OCI-LY7 (cell line): ENCODE measurements around the gene PCARE. TPM values are rescaled to one million over a fixed set of nuclear protein-coding genes. Genes with fewer than 3 reads are reported as not detected.

Experiments
- BruUV-seq: library from RNA; stranded (reverse); fragments of 400-500 nt; replicated peaks from 2 replicates; lab custom pipeline; 2021; lab: Mats Ljungman, UMichigan
- CTCF ChIA-PET: fragments of 300-600 bp; sonication (Branson Sonifier 250); formaldehyde crosslinking; loops from one replicate; lab custom pipeline; 2022; ENCODE audit warnings: antibody characterized with exemption; ENCODE audit not compliant: unreplicated experiment; lab: Charles Lee
- POLR2A ChIA-PET: fragments of 300-600 bp; sonication (Branson Sonifier 250); formaldehyde crosslinking; loops from one replicate; lab custom pipeline; 2022; ENCODE audit warnings: antibody characterized with exemption; lab: Charles Lee
- DNase-seq: peaks from one replicate; pipeline ENCODE4 v3.0.0-alpha.2; 2015; ENCODE audit warnings: low spot score
- H2AFZ ChIP-seq: fragments of 200-600 bp; sonication (generic), shearing (Covaris generic); 2 replicates; pipeline ENCODE4 v1.6.1; 2014; ENCODE audit warnings: mild to moderate bottlenecking, antibody characterized with exemption, low read length, moderate library complexity
- H3K27ac ChIP-seq: fragments of 200-600 bp; sonication (generic); 2 replicates; pipeline ENCODE4 v1.5.1; 2014; ENCODE audit warnings: mixed run types, low read depth, mild to moderate bottlenecking, moderate library complexity, low read length, inconsistent platforms; ENCODE audit not compliant: poor library complexity, severe bottlenecking
- H3K36me3 ChIP-seq: fragments of 200-600 bp; sonication (generic); 2 replicates; pipeline ENCODE4 v1.6.1; 2014; ENCODE audit warnings: mild to moderate bottlenecking, antibody characterized with exemption, low read length, moderate library complexity, mixed read lengths; ENCODE audit not compliant: insufficient read depth
- H3K4me1 ChIP-seq: fragments of 200-600 bp; sonication (generic); 2 replicates; pipeline ENCODE4 v1.5.1; 2014; ENCODE audit warnings: mild to moderate bottlenecking, low read length; ENCODE audit not compliant: insufficient read depth, poor library complexity, severe bottlenecking
- H3K4me2 ChIP-seq: fragments of 200-600 bp; sonication (generic); 2 replicates; pipeline ENCODE4 v1.6.1; 2014; ENCODE audit warnings: mild to moderate bottlenecking, low read length
- H3K4me3 ChIP-seq: fragments of 200-600 bp; sonication (generic); 2 replicates; pipeline ENCODE4 v1.5.1; 2014; ENCODE audit warnings: mild to moderate bottlenecking, low read depth, low read length; ENCODE audit not compliant: poor library complexity, severe bottlenecking
- H3K79me2 ChIP-seq: fragments of 200-600 bp; sonication (generic); 2 replicates; pipeline ENCODE4 v1.6.1; 2016; ENCODE audit warnings: low read depth, mild to moderate bottlenecking, low read length, moderate library complexity, mixed read lengths; ENCODE audit not compliant: insufficient read depth
- H3K9me2 ChIP-seq: fragments of 200-600 bp; sonication (generic); 2 replicates; pipeline ENCODE4 v1.6.1; 2016; ENCODE audit warnings: mild to moderate bottlenecking, low read length, mixed read lengths; ENCODE audit not compliant: insufficient read depth
- H3K9me3 ChIP-seq: fragments of 200-600 bp; sonication (generic); 2 replicates; pipeline ENCODE4 v1.6.1; 2014; ENCODE audit warnings: mild to moderate bottlenecking, mixed run types, low read length, mixed read lengths
- H4K20me1 ChIP-seq: fragments of 200-600 bp; sonication (generic); 2 replicates; pipeline ENCODE4 v1.6.1; 2014; ENCODE audit warnings: mild to moderate bottlenecking, antibody characterized with exemption, low read length, moderate library complexity, mixed read lengths; ENCODE audit not compliant: insufficient read depth
- EZH2phosphoT487 ChIP-seq: fragments of 200-600 bp; sonication (generic); IDR thresholded peaks from 2 replicates; pipeline ENCODE4 v1.6.1; 2018; ENCODE audit warnings: low read depth, borderline replicate concordance, mild to moderate bottlenecking, mixed run types, antibody characterized with exemption, low read length, moderate library complexity, mixed read lengths
- intact Hi-C: fragments of 100-400 bp; cut with micrococcal nuclease; formaldehyde crosslinking; loops from one replicate; pipeline ENCODE4 v1.10.0; 2022; ENCODE audit not compliant: unreplicated experiment
- total RNA-seq, 2 experiments: library from RNA; depleted of rRNA in 1 of 2; stranded (reverse); fragments of >200 nt in 1 of 2; shearing (Covaris generic) in 1 of 2; gene quantifications; 2 replicates each; pipeline ENCODE4 v1.2.3, GENCODE V29; 2014 to 2022
- TF ChIP-seq, protein P1 (sequence below): fragments of 200-600 bp; sonication (generic); conservative IDR thresholded peaks from 2 replicates; pipeline ENCODE4 v1.5.1; 2014; ENCODE audit warnings: mild to moderate bottlenecking, antibody characterized with exemption, low read length, moderate library complexity, mixed read lengths

PCARE gene
- total RNA-seq, 2 experiments from 2014 or later = not detected

DNA sequence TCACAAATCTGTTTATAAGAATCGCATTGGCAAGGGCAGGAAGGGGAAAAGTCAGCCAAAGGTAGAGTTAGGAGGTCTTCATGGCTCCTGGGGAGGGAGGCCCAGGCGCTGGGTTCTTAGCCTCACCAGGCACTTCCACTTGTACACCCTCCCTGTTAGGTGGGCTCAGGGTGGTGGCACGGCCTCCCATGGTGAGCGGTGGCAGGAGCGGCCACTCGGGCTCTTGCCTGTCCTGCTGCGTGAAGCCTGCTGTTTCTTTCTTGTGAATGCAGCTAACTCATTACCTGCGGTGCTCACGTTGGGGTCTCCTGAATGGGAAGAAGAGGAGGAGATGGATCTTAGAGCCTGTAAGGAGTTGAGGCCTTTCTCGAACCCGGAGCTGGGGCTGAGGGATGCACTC is 52.4 kb downstream of the PCARE start:
- intact Hi-C loops = no loop called here
- DNase-seq = no peak
- TF ChIP-seq, protein P1, sequence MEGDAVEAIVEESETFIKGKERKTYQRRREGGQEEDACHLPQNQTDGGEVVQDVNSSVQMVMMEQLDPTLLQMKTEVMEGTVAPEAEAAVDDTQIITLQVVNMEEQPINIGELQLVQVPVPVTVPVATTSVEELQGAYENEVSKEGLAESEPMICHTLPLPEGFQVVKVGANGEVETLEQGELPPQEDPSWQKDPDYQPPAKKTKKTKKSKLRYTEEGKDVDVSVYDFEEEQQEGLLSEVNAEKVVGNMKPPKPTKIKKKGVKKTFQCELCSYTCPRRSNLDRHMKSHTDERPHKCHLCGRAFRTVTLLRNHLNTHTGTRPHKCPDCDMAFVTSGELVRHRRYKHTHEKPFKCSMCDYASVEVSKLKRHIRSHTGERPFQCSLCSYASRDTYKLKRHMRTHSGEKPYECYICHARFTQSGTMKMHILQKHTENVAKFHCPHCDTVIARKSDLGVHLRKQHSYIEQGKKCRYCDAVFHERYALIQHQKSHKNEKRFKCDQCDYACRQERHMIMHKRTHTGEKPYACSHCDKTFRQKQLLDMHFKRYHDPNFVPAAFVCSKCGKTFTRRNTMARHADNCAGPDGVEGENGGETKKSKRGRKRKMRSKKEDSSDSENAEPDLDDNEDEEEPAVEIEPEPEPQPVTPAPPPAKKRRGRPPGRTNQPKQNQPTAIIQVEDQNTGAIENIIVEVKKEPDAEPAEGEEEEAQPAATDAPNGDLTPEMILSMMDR = no peak
- TF ChIP-seq EZH2phosphoT487 = no peak
- ChIA-PET CTCF (no interaction called here), POLR2A (no interaction called here)
- Histone ChIP-seq H3K27ac (no peak overlapping the region), H3K9me3 (no peaks in the 10 kb centered on the region), H3K9me2 (no peaks in the 10 kb centered on the region), H3K4me3 (no peak overlapping the region), H3K36me3 (no peaks in the 10 kb centered on the region), H3K4me2 (no peak overlapping the region), H2AFZ (no peak overlapping the region), H3K79me2 (no peaks in the 10 kb centered on the region), H4K20me1 (no peaks in the 10 kb centered on the region), H3K4me1 (no peaks in the 10 kb centered on the region)
- no TSS peak for BruUV-seq

DNA sequence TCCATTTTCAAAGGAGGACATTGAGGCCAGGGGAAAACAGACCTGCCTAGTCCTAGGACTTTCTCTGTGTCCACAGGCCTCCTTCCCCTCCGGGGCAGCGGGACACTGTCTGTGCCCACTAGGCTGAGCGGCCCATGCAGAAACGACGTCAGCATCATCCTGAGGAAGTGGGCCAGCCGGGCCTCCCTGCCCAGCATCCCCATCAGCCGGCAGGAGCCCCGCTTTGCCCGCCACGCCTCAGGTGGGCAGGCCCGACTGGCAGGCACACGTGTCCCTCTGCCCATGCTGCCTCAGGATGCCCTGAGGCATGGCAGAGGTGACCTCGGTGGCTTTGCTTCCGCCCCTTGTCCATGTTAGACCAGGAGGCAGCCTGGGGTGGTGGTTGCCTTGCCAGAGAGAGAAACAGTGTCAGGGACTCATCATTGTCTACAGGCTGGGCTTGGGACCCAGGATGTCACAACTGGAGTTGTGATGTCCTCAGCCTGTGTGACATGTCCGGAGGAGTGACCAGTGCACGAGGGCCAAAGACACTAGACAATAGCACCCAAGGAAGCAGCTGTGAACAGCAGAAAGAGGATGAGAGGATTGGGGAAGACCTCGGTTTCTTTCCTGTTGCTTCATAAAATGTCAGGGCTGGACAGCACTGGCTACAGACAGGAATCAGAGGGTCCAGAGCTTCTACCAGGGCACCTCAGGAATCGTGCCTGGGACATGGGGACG is 56.4 kb downstream of the PCARE start:
- no peak for TF ChIP-seq EZH2phosphoT487
- TF ChIP-seq, protein P1 = no peak
- H3K36me3 ChIP-seq = no peaks in the 10 kb centered on the region
- intact Hi-C loops = no loop called here
- H2AFZ ChIP-seq = no peak overlapping the region
- H4K20me1 ChIP-seq = no peaks in the 10 kb centered on the region
- no peaks in the 10 kb centered on the region for H3K79me2 ChIP-seq
- no peak overlapping the region for H3K4me3 ChIP-seq
- no peak for DNase-seq
- H3K4me2 ChIP-seq = no peak overlapping the region
- H3K27ac ChIP-seq = no peak overlapping the region
- CTCF ChIA-PET = no interaction called here
- POLR2A ChIA-PET = interaction anchor here (0.8 kb wide), 1 partner anchor 58 kb away, joined by 4 read pairs; no protein-coding TSS in a partner anchor
- no peaks in the 10 kb centered on the region for H3K9me3 ChIP-seq
- H3K4me1 ChIP-seq = no peaks in the 10 kb centered on the region
- no TSS peak for BruUV-seq
- no peaks in the 10 kb centered on the region for H3K9me2 ChIP-seq

DNA sequence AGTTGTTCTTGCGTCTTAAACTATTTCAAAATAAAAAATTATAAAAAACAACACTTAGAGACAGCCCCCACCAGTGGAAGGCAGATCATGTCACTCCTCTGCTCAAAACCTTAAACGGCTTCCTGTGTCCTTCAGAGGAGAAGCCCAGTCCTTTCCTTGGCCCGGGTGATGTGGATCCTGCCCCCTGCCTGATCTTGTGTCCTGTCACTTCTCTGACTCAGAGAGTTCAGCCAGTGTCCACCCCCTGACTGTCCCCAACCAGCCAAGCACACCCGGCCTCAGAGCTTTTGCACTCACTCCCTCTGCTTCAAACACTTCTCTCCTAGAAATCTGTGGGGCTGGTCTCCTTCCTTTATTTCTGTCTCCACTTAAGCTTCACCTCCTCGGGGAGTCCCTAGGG is 57.8 kb downstream of the PCARE start:
- H3K9me2 ChIP-seq = no peaks in the 10 kb centered on the region
- no peak overlapping the region for H2AFZ ChIP-seq
- no peaks in the 10 kb centered on the region for H3K4me1 ChIP-seq
- no peaks in the 10 kb centered on the region for H3K79me2 ChIP-seq
- H4K20me1 ChIP-seq = no peaks in the 10 kb centered on the region
- DNase-seq = no peak
- no peak overlapping the region for H3K4me3 ChIP-seq
- TF ChIP-seq EZH2phosphoT487 = no peak
- TF ChIP-seq, protein P1 = no peak
- H3K9me3 ChIP-seq = no peaks in the 10 kb centered on the region
- H3K36me3 ChIP-seq = no peaks in the 10 kb centered on the region
- ChIA-PET POLR2A (interaction anchor here (0.5 to 0.6 kb wide), 2 partner anchors 701 to 709 kb away, joined by 3 to 4 read pairs; no protein-coding TSS in a partner anchor), CTCF (no interaction called here)
- intact Hi-C loops = no loop called here
- no peak overlapping the region for H3K4me2 ChIP-seq
- no peak overlapping the region for H3K27ac ChIP-seq
- no TSS peak for BruUV-seq
